HG03159 (cell line): ENCODE measurements around the gene FGF12.

ENCODE experiments used
- ATAC-seq: cut with Tn5 transposase; IDR thresholded peaks from one replicate; pipeline ENCODE4 v1.9.1; 2021; ENCODE audit warnings: mild to moderate bottlenecking, moderate library complexity; ENCODE audit not compliant: unreplicated experiment

Gene FGF12

GRCh38 chr3:192422321-192422996, 304.9 kb downstream of the FGF12 start:
- ATAC-seq, result no peak

GRCh38 chr3:192419312-192419711, 308.0 kb downstream of the FGF12 start:
- no peak for ATAC-seq

DNA sequence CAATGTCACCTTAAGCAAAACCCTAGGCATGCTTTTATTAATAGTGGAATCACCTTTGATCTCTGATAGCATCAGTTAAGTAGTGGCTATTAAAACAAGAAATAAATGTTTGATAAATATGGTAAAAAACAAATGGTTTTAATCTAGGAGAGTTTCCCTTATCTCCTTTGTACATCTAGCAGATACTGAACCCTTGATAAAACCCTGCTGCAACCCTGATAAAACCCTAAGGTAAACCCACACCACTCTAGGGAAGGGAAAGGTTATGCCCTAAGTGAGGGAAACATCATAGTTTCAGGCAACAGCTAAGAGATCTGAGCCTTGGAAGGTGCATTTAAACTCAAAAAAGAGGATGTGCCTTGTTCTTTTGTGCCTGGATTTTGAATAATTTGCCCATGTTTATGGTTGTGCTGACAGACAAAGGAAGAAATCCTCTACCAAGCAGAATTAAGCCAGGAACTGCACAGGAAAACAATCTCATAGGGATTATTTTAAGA, 309.7 kb downstream of the FGF12 start:
- ATAC-seq, result no peak

DNA sequence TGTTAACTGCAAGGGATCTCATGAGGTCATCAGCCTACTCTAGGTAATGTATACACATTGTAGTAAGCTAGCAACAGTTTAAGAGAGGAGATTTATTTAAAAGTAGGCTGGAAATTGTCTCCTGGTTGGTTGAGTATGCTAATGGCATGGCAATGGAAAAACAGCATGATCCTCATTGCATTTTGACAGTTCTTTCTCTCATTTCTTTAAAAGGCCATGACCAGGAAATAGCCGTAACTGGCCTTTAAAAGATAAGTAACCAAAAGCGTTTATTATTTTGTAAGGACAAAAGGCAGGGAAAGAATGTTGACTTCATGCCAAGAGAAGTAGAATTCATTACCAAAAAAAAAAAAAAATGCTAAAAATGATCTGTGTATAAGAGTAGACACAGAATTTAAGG, 310.3 kb downstream of the FGF12 start:
- no peak for ATAC-seq

- ATAC-seq, result no peak
Measured at GRCh38 chr3:192413461-192413860, 313.9 kb downstream of the FGF12 start.

GRCh38 chr3:192410684-192410960, 316.7 kb downstream of the FGF12 start:
- no peak for ATAC-seq

- peak; percentile 23 for ATAC-seq
Measured at GRCh38 chr3:192409838-192410683, 317.3 kb downstream of the FGF12 start.

DNA sequence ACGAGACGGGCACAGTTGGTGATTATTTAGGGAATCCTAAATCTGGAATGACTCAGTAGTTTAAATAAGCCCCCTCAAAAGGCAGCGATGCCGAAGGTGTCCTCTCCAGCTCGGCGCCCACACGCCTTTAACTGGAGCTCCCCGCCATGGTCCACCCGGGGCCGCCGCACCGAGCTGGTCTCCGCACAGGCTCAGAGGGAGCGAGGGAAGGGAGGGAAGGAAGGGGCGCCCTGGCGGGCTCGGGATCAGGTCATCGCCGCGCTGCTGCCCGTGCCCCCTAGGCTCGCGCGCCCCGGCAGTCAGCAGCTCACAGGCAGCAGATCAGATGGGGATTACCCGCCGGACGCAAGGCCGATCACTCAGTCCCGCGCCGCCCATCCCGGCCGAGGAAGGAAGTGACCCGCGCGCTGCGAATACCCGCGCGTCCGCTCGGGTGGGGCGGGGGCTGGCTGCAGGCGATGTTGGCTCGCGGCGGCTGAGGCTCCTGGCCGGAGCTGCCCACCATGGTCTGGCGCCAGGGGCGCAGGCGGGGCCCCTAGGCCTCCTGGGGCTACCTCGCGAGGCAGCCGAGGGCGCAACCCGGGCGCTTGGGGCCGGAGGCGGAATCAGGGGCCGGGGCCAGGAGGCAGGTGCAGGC, 318.0 kb downstream of the FGF12 start:
- ATAC-seq, result peak; percentile 59

- ATAC-seq, result no peak
Measured at GRCh38 chr3:192408647-192409200, 318.6 kb downstream of the FGF12 start.

DNA sequence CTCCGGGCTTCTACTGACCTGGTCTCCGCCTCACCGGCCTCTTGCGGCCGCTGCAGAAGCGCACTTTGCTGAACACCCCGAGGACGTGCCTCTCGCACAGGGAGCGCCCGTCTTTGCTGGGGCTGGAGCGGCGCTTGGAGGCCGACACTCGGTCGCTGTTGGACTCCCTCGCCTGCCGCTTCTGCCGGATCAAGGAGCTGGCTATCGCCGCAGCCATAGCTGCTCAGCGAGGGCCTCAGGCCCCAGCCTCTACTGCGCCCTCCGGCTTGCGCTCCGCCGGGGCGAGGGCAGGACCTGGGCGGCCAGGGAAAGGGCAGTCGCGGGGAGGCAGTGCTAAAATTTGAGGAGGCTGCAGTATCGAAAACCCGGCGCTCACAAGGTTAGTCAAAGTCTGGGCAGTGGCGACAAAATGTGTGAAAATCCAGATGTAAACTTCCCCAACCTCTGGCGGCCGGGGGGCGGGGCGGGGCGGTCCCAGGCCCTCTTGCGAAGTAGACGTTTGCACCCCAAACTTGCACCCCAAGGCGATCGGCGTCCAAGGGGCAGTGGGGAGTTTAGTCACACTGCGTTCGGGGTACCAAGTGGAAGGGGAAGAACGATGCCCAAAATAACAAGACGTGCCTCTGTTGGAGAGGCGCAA, 319.2 kb downstream of the FGF12 start:
- no peak for ATAC-seq

DNA sequence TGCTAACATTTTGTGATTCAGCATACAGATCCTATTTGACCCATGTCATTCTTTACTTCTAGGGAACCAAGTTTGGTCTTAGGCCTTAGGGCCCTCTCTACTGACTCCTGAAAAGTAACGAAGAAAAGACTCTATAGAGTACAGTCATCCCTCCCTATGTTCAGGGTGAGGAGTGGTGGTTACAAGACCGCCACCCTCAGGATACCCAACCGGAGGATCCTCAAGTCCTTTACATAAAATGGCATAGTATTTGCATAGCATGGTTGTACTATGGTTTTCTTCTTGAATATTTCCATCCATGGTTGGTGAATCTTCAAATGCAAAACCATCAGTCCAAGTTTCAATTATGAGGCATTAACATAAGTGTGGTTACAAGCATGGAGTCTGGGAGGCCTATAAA, 327.6 kb downstream of the FGF12 start:
- ATAC-seq, result no peak

- no peak for ATAC-seq
Measured at GRCh38 chr3:192397012-192397411, 330.3 kb downstream of the FGF12 start.

GRCh38 chr3:192395506-192395905, 331.8 kb downstream of the FGF12 start:
- no peak for ATAC-seq

GRCh38 chr3:192392986-192393385, 334.4 kb downstream of the FGF12 start:
- no peak for ATAC-seq

DNA sequence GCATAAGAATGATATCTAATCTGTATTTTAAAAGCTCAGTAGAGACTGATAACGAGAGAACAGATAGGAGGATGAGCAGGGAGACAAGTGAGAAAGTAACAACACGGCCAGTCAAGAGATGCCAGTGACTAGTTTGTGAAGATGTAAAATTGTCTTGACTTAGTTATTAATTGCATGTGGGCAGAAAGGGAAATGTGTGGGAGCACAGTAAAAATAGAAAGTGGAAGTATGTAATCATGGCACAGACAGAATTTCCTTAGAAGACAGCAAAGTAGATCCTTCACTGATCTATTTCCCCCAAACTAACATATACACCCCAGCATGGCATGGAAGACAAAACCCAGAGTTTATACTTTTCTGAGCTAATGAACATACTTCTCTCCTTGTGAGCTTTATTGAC, 344.5 kb downstream of the FGF12 start:
- ATAC-seq, result no peak

- ATAC-seq, result no peak
Measured at GRCh38 chr3:192373586-192373985, 353.8 kb downstream of the FGF12 start.

GRCh38 chr3:192373032-192373431, 354.3 kb downstream of the FGF12 start:
- ATAC-seq, result no peak

DNA sequence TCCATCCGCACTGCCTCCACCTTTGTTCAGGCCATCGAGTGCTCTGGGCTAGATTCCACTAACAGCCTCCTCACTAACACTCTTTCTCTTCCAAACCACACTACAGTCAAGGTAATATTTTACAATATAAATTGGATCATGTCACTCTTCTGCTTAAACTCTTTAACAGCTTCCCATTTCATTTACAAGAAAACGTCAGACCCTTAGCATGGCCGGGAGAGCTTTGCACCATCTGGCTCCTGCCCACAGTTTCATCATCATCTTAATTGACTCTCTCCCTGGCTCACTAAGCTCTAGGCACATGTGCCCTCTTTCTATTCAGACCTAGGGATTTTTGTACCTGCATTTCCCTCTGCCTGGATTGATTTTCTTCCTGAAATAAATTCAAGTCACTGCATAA, 354.7 kb downstream of the FGF12 start:
- ATAC-seq, result no peak

GRCh38 chr3:192371870-192372400, 355.4 kb downstream of the FGF12 start:
- no peak for ATAC-seq

- no peak for ATAC-seq
Measured at GRCh38 chr3:192367616-192368015, 359.7 kb downstream of the FGF12 start.

- ATAC-seq, result no peak
Measured at GRCh38 chr3:192366916-192367315, 360.4 kb downstream of the FGF12 start.
